Renal cortical epithelial cell (primary cell): ENCODE data around the gene EI24. TPM values are rescaled to one million over a fixed set of nuclear protein-coding genes. Genes with fewer than 3 reads are reported as not detected.

ENCODE experiments used
- DNase-seq: peaks from one replicate; pipeline ENCODE4 v3.0.0-alpha.2; 2011; ENCODE audit warnings: low read depth
- total RNA-seq: library from RNA; depleted of rRNA; stranded (reverse); fragments of >200 nt; gene quantifications from 2 replicates; pipeline ENCODE4 v1.2.3, GENCODE V29; 2014

The EI24 gene
- total RNA-seq, 1 donor from 2014 or later: 141 TPM

DNA sequence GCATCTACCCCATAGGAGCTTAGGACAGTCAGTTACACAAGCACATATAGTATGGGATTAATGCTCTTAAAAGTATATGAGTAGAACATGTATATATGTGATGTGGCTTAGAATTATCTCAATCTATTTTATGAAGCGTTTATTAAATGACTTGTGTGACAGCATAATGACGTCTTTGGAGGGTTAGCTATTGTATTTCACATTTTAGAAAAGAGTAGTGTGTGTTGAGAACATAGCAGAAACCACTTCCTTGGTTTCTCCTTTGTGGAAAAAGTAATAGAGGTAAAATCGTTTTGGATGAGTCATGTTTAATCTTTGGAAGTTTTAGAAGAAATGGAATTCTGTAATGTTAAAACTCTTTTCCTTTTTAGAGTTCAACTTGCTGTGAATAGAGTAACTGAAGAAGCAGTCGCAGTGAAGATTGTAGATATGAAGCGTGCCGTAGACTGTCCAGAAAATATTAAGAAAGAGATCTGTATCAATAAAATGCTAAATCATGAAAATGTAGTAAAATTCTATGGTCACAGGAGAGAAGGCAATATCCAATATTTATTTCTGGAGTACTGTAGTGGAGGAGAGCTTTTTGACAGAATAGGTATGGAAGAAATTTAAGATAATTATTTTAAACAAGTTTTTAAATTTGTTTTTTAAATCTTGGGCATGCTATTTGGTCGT, 58.1 kb downstream of the EI24 start:
- DNase-seq: no peak

Other genes starting within 250 kb of the EI24 start
- gene FEZ1, start 73.2 kb upstream of the EI24 start, total RNA-seq: 18.8 and 22.5 TPM in 2 replicates
- 165 and 225 TPM in 2 replicates for gene STT3A, start 23.4 kb downstream of the EI24 start, total RNA-seq
- 22.1 and 39.2 TPM in 2 replicates for gene CHEK1, start 55.7 kb downstream of the EI24 start, total RNA-seq
- gene ACRV1, start 111.4 kb downstream of the EI24 start, total RNA-seq: not detected in 2 replicates
- gene PATE1, start 176.8 kb downstream of the EI24 start, total RNA-seq: not detected in 2 replicates
- gene PATE2, start 209.4 kb downstream of the EI24 start, total RNA-seq: 0.20 TPM in 1 of 2 replicates, not detected in the other
- gene PATE3, start 218.7 kb downstream of the EI24 start, total RNA-seq: not detected in 2 replicates